GM18867 (cell line): ENCODE measurements around the gene ILKAP.

Experiments
- ATAC-seq: cut with Tn5 transposase; IDR thresholded peaks from one replicate; pipeline ENCODE4 v1.9.1; 2021; ENCODE audit warnings: mild to moderate bottlenecking, moderate library complexity; ENCODE audit not compliant: unreplicated experiment

The ILKAP gene

GRCh38 chr2:238138331-238139195 is 64.9 kb downstream of the ILKAP start, which contains the start of gene KLHL30:
TSS of gene KLHL30 (plus strand) at chr2:238138668. CDS start at chr2:238140755, 2,087 bp downstream.
- ATAC-seq, result no peak

GRCh38 chr2:238137885-238138284 is 65.6 kb downstream of the ILKAP start:
- no peak for ATAC-seq

GRCh38 chr2:238136820-238137537 is 66.5 kb downstream of the ILKAP start:
- ATAC-seq, result no peak

- ATAC-seq, result no peak
Measured at GRCh38 chr2:238135601-238136150, 67.8 kb downstream of the ILKAP start.

GRCh38 chr2:238134393-238134785 is 69.1 kb downstream of the ILKAP start:
- no peak for ATAC-seq

GRCh38 chr2:238133499-238134392 is 69.7 kb downstream of the ILKAP start:
- no peak for ATAC-seq

- ATAC-seq, result no peak
Measured at GRCh38 chr2:238132463-238133450, 70.7 kb downstream of the ILKAP start.

GRCh38 chr2:238131761-238132462 is 71.6 kb downstream of the ILKAP start:
- ATAC-seq, result no peak

GRCh38 chr2:238130696-238131628 is 72.5 kb downstream of the ILKAP start:
- no peak for ATAC-seq

GRCh38 chr2:238130111-238130695 is 73.3 kb downstream of the ILKAP start:
- ATAC-seq, result no peak

GRCh38 chr2:238129166-238130010 is 74.1 kb downstream of the ILKAP start:
- ATAC-seq, result no peak

- no peak for ATAC-seq
Measured at GRCh38 chr2:238128534-238129001, 74.9 kb downstream of the ILKAP start.

GRCh38 chr2:238128061-238128440 is 75.4 kb downstream of the ILKAP start:
- no peak for ATAC-seq

- no peak for ATAC-seq
Measured at GRCh38 chr2:238127165-238128060, 76.1 kb downstream of the ILKAP start.

GRCh38 chr2:238126775-238127164 is 76.7 kb downstream of the ILKAP start:
- no peak for ATAC-seq
